ENCODE data around the gene CLINT1. TPM values are rescaled to one million over a fixed set of nuclear protein-coding genes. Genes with fewer than 3 reads are reported as not detected.

Gene CLINT1
- total RNA-seq, 1 experiment from 2014 or later, result 79.6 TPM

DNA sequence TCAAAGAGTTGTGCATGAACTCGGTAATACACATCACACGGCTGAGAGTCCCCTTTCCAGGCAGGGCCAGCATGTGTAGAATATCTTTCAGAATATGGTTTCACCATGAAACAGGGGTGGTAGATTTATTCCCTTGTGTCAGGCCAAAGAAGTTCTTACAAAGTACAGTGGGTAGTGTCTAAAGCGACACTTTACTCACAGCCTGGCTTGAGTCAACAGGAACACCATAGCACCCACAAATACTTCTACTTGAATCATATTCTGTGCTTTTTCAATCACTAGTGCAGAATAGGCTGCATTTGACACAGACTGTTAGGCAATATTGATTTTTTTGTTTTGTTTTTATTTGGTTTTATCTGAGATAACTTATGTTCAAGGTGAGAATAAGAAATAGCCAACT, 102.8 kb downstream of the CLINT1 start:
- Mint-ChIP-seq H3K27me3 (ENCODE audit: low read depth) (no peaks in the 10 kb centered on the region), H3K36me3 (0 out of 2 replicates have a peak, but pooled peaks cover 4% of the 10 kb centered on the region), H3K4me3 (no peak overlapping the region), H3K4me1 (no peaks in the 10 kb centered on the region), H3K27ac (no peak overlapping the region), H3K9me3 (no peaks in the 10 kb centered on the region)
- ATAC-seq, result no peak
- no peak for DNase-seq (ENCODE audit: low spot score)
- TF ChIP-seq ZBTB43 (CRISPR knock-in tag; IDR thresholded peaks at IDR 0.05) (no peak), ZSCAN18 (CRISPR knock-in tag; IDR thresholded peaks at IDR 0.05) (no peak), OVOL2 (CRISPR knock-in tag; IDR thresholded peaks at IDR 0.05; ENCODE audit: borderline replicate concordance) (no peak), SMAD4 (CRISPR knock-in tag; IDR thresholded peaks at IDR 0.05) (no peak), TEAD1 (CRISPR knock-in tag; IDR thresholded peaks at IDR 0.05) (no peak), ZNF396 (CRISPR knock-in tag; IDR thresholded peaks at IDR 0.05; ENCODE audit: borderline replicate concordance) (no peak), NFATC4 (CRISPR knock-in tag; IDR thresholded peaks at IDR 0.05) (no peak), MYBL2 (CRISPR knock-in tag; IDR thresholded peaks at IDR 0.05) (no peak), TP53 (CRISPR knock-in tag; IDR thresholded peaks at IDR 0.05) (no peak), ZNF317 (CRISPR knock-in tag; IDR thresholded peaks at IDR 0.05; ENCODE audit: borderline replicate concordance, low read depth) (no peak), GABPB1 (CRISPR knock-in tag; IDR thresholded peaks at IDR 0.05) (no peak), NR3C1 (CRISPR knock-in tag; conservative IDR thresholded peaks at IDR 0.05; ENCODE audit: low read depth) (no peak), EMX1 (CRISPR knock-in tag; IDR thresholded peaks at IDR 0.05) (no peak), ZNF263 (CRISPR knock-in tag; IDR thresholded peaks at IDR 0.05; ENCODE audit: low read depth) (no peak)
- TF ChIP-seq, protein P1, sequence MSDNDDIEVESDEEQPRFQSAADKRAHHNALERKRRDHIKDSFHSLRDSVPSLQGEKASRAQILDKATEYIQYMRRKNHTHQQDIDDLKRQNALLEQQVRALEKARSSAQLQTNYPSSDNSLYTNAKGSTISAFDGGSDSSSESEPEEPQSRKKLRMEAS (CRISPR knock-in tag; IDR thresholded peaks at IDR 0.05), result no peak
- TF ChIP-seq, protein P2, sequence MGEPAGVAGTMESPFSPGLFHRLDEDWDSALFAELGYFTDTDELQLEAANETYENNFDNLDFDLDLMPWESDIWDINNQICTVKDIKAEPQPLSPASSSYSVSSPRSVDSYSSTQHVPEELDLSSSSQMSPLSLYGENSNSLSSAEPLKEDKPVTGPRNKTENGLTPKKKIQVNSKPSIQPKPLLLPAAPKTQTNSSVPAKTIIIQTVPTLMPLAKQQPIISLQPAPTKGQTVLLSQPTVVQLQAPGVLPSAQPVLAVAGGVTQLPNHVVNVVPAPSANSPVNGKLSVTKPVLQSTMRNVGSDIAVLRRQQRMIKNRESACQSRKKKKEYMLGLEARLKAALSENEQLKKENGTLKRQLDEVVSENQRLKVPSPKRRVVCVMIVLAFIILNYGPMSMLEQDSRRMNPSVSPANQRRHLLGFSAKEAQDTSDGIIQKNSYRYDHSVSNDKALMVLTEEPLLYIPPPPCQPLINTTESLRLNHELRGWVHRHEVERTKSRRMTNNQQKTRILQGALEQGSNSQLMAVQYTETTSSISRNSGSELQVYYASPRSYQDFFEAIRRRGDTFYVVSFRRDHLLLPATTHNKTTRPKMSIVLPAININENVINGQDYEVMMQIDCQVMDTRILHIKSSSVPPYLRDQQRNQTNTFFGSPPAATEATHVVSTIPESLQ (CRISPR knock-in tag; IDR thresholded peaks at IDR 0.05), result no peak
- TF ChIP-seq, protein P3, sequence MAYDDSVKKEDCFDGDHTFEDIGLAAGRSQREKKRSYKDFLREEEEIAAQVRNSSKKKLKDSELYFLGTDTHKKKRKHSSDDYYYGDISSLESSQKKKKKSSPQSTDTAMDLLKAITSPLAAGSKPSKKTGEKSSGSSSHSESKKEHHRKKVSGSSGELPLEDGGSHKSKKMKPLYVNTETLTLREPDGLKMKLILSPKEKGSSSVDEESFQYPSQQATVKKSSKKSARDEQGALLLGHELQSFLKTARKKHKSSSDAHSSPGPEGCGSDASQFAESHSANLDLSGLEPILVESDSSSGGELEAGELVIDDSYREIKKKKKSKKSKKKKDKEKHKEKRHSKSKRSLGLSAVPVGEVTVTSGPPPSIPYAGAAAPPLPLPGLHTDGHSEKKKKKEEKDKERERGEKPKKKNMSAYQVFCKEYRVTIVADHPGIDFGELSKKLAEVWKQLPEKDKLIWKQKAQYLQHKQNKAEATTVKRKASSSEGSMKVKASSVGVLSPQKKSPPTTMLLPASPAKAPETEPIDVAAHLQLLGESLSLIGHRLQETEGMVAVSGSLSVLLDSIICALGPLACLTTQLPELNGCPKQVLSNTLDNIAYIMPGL (CRISPR knock-in tag; IDR thresholded peaks at IDR 0.05), result no peak
- TF ChIP-seq, protein P4, sequence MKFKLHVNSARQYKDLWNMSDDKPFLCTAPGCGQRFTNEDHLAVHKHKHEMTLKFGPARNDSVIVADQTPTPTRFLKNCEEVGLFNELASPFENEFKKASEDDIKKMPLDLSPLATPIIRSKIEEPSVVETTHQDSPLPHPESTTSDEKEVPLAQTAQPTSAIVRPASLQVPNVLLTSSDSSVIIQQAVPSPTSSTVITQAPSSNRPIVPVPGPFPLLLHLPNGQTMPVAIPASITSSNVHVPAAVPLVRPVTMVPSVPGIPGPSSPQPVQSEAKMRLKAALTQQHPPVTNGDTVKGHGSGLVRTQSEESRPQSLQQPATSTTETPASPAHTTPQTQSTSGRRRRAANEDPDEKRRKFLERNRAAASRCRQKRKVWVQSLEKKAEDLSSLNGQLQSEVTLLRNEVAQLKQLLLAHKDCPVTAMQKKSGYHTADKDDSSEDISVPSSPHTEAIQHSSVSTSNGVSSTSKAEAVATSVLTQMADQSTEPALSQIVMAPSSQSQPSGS (CRISPR knock-in tag; IDR thresholded peaks at IDR 0.05; ENCODE audit: borderline replicate concordance, low read depth), result no peak
- ChIA-PET CTCF (no interaction called here), POLR2A (no interaction called here)

DNA sequence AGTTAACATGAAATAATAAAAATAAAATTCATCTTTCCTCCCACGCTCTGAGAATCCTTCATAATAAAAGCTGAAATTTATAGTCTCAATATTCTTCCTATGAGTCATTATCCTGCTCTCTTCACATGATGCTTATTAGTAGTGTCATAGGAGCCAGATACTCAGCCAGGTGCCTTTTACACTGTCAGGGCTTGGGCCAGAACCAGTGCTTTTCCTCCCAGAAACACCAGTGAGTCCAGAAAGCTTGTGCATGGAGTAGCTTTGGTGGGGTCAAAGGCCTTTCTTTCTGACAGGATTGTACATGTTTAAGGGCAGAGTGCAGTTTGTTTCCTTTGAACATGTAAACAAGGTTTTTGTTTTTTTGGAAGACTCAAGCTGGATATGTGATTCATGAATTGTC, 108.6 kb downstream of the CLINT1 start:
- no peak overlapping the region for H3K27ac Mint-ChIP-seq
- POLR2A ChIA-PET, result no interaction called here
- H3K9me3 Mint-ChIP-seq, result no peaks in the 10 kb centered on the region
- peaks cover 4% of the 10 kb centered on the region for H3K27me3 Mint-ChIP-seq (ENCODE audit: low read depth)
- H3K4me1 Mint-ChIP-seq, result peaks cover 6% of the 10 kb centered on the region
- H3K36me3 Mint-ChIP-seq, result 0 out of 2 replicates have a peak, but pooled peaks cover 4% of the 10 kb centered on the region
- CTCF ChIA-PET, result interaction anchor here (1.1 kb wide), 1 partner anchor 60 kb away, joined by 3 read pairs; no protein-coding TSS in a partner anchor
- H3K4me3 Mint-ChIP-seq, result no peak overlapping the region
- no peak for TF ChIP-seq NFATC4 (CRISPR knock-in tag; IDR thresholded peaks at IDR 0.05)
- TF ChIP-seq, protein P5, sequence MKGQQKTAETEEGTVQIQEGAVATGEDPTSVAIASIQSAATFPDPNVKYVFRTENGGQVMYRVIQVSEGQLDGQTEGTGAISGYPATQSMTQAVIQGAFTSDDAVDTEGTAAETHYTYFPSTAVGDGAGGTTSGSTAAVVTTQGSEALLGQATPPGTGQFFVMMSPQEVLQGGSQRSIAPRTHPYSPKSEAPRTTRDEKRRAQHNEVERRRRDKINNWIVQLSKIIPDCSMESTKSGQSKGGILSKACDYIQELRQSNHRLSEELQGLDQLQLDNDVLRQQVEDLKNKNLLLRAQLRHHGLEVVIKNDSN (CRISPR knock-in tag; IDR thresholded peaks at IDR 0.05), result no peak
- TF ChIP-seq EMX1 (CRISPR knock-in tag; IDR thresholded peaks at IDR 0.05), result no peak
- TF ChIP-seq CDX4 (CRISPR knock-in tag; IDR thresholded peaks at IDR 0.05; ENCODE audit: borderline replicate concordance), result no peak
- TF ChIP-seq HMGA2 (CRISPR knock-in tag; IDR thresholded peaks at IDR 0.05), result no peak
- ATAC-seq (no peak), DNase-seq (ENCODE audit: low spot score) (no peak)

Measured in WTC11 (cell line).